DND-41 (cell line): Measurements from ENCODE around the gene ASTN1.

ENCODE experiments used
- EZH2 ChIP-seq: IDR thresholded peaks from 3 replicates; pipeline ENCODE4 v1.6.1; 2012; ENCODE audit warnings: borderline replicate concordance, low read depth, mild to moderate bottlenecking, moderate library complexity, low read length, inconsistent platforms; ENCODE audit not compliant: severe bottlenecking
- TF ChIP-seq, protein P1 (sequence below): IDR thresholded peaks from 2 replicates; pipeline ENCODE4 v1.5.1; 2012; ENCODE audit warnings: borderline replicate concordance, low read length, moderate library complexity, mild to moderate bottlenecking; ENCODE audit not compliant: poor library complexity, severe bottlenecking; ENCODE audit errors: extremely low read depth

- TF ChIP-seq, protein P1, sequence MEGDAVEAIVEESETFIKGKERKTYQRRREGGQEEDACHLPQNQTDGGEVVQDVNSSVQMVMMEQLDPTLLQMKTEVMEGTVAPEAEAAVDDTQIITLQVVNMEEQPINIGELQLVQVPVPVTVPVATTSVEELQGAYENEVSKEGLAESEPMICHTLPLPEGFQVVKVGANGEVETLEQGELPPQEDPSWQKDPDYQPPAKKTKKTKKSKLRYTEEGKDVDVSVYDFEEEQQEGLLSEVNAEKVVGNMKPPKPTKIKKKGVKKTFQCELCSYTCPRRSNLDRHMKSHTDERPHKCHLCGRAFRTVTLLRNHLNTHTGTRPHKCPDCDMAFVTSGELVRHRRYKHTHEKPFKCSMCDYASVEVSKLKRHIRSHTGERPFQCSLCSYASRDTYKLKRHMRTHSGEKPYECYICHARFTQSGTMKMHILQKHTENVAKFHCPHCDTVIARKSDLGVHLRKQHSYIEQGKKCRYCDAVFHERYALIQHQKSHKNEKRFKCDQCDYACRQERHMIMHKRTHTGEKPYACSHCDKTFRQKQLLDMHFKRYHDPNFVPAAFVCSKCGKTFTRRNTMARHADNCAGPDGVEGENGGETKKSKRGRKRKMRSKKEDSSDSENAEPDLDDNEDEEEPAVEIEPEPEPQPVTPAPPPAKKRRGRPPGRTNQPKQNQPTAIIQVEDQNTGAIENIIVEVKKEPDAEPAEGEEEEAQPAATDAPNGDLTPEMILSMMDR = peak; percentile 91
- TF ChIP-seq EZH2 = no peak
These were observed 283.4 kb downstream of the ASTN1 start for GRCh38 chr1:176880955-176881595.
